HG02884 (cell line): ENCODE data around the gene GRAMD4.

Source experiments
- ATAC-seq: cut with Tn5 transposase; IDR thresholded peaks from one replicate; pipeline ENCODE4 v1.9.1; 2021; ENCODE audit warnings: mild to moderate bottlenecking, moderate library complexity; ENCODE audit not compliant: unreplicated experiment

Gene GRAMD4

GRCh38 chr22:46619830-46620501, at the start of gene GRAMD4:
GRAMD4 (plus strand) TSS chr22:46620386; CDS start chr22:46626800, 6,414 bp downstream.
- ATAC-seq: no peak

GRCh38 chr22:46571642-46572250, 48.4 kb upstream of the GRAMD4 start:
- ATAC-seq: no peak

GRCh38 chr22:46572911-46573780, 47.0 kb upstream of the GRAMD4 start:
- ATAC-seq: no peak

- no peak for ATAC-seq
Observed at GRCh38 chr22:46573781-46574437, 46.3 kb upstream of the GRAMD4 start.

- ATAC-seq: no peak
Observed at GRCh38 chr22:46574438-46574992, 45.7 kb upstream of the GRAMD4 start.

DNA sequence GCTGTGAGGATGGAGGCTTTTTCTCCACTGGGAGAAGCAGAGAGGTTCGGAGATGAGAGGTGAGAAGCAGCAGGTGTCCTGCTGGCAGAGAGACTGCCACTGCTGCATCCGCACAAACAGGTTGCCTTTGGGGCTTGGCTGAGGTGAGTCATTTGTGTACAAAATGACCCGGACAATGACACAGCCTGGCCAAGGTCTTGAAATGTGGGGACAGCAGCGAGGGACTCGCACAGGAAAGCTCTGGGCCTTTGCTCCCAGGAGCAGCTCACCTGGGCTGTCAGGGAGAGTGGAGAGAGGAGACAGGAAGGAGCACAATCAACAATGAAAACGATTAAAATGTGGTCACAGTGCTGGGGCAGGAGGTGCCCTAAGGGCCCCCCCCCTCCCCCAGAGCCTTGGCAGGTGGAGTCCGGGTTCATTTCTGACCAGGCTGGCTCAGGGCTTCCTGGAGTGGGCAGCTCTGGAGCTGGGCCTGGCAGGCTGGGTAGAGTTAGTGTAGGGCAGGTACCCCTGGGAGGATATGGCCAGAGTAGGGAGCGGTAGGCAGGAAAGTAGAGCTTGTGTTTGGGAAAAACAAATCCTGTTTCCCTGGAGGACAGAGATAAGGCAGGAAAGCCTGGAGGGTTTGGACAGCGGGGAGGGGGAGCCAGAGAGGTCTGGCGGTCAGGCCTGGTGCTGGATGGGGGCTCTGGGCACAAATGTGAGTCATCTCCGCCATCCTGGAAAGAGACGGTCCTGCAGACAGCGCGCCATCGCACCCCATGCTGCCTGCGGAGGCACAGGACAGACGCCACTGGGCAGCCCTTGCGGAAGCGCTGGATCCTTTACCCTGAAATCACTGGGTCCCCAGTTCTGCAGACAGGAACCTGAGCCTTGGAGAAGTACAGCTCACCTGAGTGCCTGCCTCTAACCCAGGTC, 44.9 kb upstream of the GRAMD4 start:
- no peak for ATAC-seq

DNA sequence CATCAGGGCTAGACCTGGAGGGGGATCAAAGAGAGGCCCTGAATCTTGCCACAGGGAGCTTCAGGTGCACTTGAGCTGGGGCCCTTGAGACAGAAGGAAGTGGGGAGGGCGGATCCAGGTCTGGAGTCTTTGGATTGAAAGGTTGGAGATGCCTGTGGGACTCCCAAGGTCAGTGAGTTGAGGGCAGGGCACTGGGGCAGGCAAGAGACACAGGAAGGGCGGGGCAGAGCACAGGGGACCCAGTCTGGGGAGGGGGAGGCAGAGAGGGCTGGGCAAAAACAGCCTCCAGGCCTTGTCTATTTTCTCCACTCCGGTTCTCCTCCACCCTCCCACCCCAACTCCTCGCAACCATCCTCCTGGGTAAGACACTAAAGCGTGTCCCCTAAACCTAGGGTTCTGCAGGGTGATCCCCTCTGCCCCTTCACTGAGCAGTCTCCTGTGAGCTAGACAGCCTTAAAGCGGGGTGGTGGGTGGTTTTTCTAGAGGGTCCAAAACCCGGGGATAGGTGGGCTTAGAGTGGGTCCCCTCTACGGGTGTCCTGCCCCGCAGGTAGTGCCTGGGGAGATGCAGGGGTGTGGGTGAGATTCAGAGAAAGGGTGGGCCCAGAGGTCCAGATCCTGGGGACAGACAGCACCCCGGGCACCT, 44.2 kb upstream of the GRAMD4 start:
- ATAC-seq: no peak

DNA sequence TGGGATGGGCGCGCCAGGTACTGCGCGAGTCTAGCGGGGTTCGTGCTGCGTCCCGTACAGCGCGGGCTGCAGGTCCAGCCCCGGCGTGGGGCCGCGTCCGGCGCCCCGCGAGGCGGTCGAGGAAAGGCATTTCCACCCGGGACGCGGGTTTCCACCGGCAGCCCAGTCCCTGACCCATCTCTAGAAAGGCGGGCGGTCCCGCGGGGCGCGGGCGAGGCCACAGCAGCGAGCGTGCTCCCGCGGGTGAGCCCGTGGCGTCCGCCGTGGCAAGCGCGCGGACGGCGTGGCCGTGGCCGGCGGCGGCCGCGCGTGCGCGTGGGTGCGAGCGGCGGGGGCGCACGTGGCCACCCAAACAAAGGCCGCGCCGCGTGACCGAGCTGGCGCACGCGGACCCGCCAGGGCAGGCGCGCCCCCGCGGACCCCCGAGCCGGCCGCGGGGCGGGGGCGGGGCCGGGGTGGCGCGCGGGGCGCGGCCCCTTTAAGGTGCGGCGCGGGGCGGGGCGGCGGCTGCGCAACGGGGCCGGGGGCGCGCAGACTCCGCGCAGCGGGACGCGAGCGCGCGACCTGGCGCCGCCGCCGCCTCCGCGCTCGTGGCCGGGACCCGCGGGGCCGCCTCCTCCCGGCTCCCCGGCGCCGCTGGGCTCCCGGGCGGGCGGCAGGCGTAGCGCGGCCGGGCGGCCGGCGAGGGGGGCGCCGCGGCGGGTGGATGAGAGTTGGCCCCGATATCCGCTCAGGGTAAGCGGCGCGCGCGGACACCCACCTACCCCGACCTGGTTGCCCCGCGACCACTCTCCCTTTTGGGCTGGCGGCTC, 43.4 kb upstream of the GRAMD4 start:
- ATAC-seq: no peak

GRCh38 chr22:46577368-46578249, 42.6 kb upstream of the GRAMD4 start:
- no peak for ATAC-seq

- no peak for ATAC-seq
Observed at GRCh38 chr22:46578251-46578823, 41.8 kb upstream of the GRAMD4 start.

- ATAC-seq: no peak
Observed at GRCh38 chr22:46578824-46579561, 41.2 kb upstream of the GRAMD4 start.

DNA sequence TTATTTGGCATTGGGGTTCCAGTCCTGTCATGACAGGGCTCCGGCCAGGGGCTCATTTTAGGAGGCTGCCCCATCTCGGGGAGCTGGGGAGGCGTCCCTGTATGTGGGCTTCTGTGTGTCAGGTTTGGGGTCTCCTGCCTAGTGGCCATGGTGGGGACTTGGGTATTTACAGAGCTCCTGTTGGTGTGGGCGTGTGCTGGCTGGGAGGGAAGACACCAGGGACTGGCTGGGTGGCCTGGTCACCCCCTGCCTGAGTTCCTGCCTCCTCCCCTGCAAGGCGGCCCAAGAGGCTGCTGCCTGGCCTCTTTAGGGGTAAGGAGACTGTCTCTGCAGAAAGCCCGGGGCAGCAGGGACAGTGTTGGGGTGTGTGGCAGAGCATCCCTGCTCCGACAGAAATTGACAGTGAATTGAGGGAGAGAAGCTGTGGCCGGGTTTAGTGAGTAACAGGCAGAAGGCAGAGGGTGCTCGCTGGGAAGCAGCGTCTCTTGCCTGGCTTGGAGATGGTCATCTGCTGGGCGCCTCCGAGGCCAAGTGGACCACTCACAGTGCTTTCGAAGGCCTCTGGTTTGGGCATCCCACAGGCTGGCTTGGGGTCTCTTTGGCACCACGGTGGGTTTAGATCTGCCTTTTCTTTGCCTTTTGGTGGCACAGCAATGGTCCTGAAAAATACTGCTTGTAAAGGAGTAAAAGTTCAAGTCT, 40.3 kb upstream of the GRAMD4 start:
- no peak for ATAC-seq

DNA sequence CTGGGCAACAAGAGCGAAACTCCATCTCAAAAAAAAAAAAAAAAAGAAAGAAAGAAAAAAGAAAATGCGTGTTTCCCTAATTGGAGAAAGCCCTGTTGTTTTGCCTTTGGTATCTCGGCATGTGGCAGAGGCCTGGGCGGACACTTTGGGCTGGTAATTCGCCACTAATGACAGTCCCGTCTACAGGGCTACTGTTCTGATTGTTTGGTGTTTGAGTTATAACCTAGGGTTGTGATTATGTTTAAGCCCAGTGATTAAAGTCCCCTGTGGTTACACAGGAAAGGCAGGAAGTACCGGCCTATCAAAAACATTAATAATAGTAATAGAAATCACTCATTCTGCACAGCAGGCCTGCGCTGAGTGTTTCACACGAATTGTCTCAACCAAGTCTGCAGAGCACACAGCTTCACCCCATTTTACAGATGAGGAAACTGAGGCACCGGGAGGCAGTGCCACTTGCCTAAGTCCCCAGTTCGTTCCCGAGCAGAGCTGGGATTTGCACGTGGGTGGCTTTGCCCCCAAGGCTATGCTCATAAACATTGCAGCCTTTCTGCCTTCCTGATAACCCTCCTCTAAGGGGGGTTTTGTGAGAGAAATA, 39.1 kb upstream of the GRAMD4 start:
- no peak for ATAC-seq

- ATAC-seq: no peak
Observed at GRCh38 chr22:46581538-46582244, 38.5 kb upstream of the GRAMD4 start.
